OCI-LY7 (cell line): ENCODE measurements around the gene RACGAP1.

ENCODE experiments used
- EZH2phosphoT487 ChIP-seq: fragments of 200-600 bp; sonication (generic); IDR thresholded peaks from 2 replicates; pipeline ENCODE4 v1.6.1; 2018; ENCODE audit warnings: low read depth, borderline replicate concordance, mild to moderate bottlenecking, mixed run types, antibody characterized with exemption, low read length, moderate library complexity, mixed read lengths
- TF ChIP-seq, protein P1 (sequence below): fragments of 200-600 bp; sonication (generic); conservative IDR thresholded peaks from 2 replicates; pipeline ENCODE4 v1.5.1; 2014; ENCODE audit warnings: mild to moderate bottlenecking, antibody characterized with exemption, low read length, moderate library complexity, mixed read lengths

DNA sequence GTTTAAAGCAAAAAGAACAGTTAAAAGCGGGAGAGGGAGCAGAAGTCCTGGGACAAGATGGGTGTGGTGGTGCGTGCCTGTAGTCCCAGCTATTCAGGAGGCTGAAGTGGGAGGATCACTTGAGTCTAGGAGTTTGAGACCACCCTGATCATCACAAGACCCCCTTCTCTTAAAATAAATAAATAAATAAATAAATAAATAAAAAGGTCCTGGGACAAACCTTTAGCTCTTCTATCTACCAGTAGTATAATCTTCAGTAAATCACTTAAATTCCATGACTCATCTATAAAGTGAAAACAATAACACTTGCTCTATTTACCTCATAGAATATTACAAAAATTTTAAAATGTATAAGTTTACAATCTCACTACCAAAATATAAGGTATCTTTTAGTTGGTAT is 5.8 kb downstream of the RACGAP1 start:
- TF ChIP-seq, protein P1, sequence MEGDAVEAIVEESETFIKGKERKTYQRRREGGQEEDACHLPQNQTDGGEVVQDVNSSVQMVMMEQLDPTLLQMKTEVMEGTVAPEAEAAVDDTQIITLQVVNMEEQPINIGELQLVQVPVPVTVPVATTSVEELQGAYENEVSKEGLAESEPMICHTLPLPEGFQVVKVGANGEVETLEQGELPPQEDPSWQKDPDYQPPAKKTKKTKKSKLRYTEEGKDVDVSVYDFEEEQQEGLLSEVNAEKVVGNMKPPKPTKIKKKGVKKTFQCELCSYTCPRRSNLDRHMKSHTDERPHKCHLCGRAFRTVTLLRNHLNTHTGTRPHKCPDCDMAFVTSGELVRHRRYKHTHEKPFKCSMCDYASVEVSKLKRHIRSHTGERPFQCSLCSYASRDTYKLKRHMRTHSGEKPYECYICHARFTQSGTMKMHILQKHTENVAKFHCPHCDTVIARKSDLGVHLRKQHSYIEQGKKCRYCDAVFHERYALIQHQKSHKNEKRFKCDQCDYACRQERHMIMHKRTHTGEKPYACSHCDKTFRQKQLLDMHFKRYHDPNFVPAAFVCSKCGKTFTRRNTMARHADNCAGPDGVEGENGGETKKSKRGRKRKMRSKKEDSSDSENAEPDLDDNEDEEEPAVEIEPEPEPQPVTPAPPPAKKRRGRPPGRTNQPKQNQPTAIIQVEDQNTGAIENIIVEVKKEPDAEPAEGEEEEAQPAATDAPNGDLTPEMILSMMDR: no peak
- TF ChIP-seq EZH2phosphoT487: no peak
